Endodermal cell (in vitro differentiated cells): ENCODE data around the gene PNPT1. TPM values are rescaled to one million over a fixed set of nuclear protein-coding genes. Genes with fewer than 3 reads are reported as not detected.

Experiments used
- DNase-seq: peaks from one replicate; pipeline ENCODE4 v3.0.0-alpha.2; 2017
- H3K27ac ChIP-seq: 2 replicates; pipeline ENCODE4 v1.5.1; 2013; ENCODE audit warnings: mild to moderate bottlenecking, low read depth, low read length, moderate library complexity
- H3K27me3 ChIP-seq: 2 replicates; pipeline ENCODE4 v1.6.1; 2013; ENCODE audit warnings: mild to moderate bottlenecking, low read length, moderate library complexity; ENCODE audit not compliant: insufficient read depth, control insufficient read depth, poor library complexity, severe bottlenecking
- H3K36me3 ChIP-seq: 2 replicates; pipeline ENCODE4 v1.7.0; 2013; ENCODE audit warnings: mild to moderate bottlenecking, low read length, moderate library complexity; ENCODE audit not compliant: control insufficient read depth, insufficient read depth
- H3K4me1 ChIP-seq: one replicate; pipeline ENCODE4 v1.7.0; 2013; ENCODE audit warnings: low read length; ENCODE audit not compliant: control insufficient read depth, insufficient read depth
- H3K4me3 ChIP-seq: 2 replicates; pipeline ENCODE4 v1.5.1; 2013; ENCODE audit warnings: mild to moderate bottlenecking, low read length, moderate library complexity
- H3K9ac ChIP-seq: 2 replicates; pipeline ENCODE4 v1.6.1; 2013; ENCODE audit warnings: mild to moderate bottlenecking, low read length, moderate library complexity; ENCODE audit not compliant: poor library complexity, severe bottlenecking; ENCODE audit errors: extremely low read depth
- H3K9me3 ChIP-seq: 2 replicates; pipeline ENCODE4 v1.6.1; 2013; ENCODE audit warnings: mild to moderate bottlenecking, low read length, moderate library complexity; ENCODE audit not compliant: control insufficient read depth
- H3K27ac Mint-ChIP-seq: 2 replicates; pipeline ENCODE4 v1.8.0; 2020; ENCODE audit warnings: mixed read lengths
- H3K27me3 Mint-ChIP-seq: 2 replicates; pipeline ENCODE4 v1.8.0; 2021; ENCODE audit warnings: mild to moderate bottlenecking, mixed read lengths; ENCODE audit not compliant: insufficient read depth
- H3K36me3 Mint-ChIP-seq: 2 replicates; pipeline ENCODE4 v1.8.0; 2020; ENCODE audit warnings: low read depth, mixed read lengths
- H3K4me1 Mint-ChIP-seq: 2 replicates; pipeline ENCODE4 v1.8.0; 2020; ENCODE audit warnings: mixed read lengths
- H3K4me3 Mint-ChIP-seq: 2 replicates; pipeline ENCODE4 v1.8.0; 2020; ENCODE audit warnings: mild to moderate bottlenecking, moderate library complexity, mixed read lengths
- H3K9me3 Mint-ChIP-seq: 2 replicates; pipeline ENCODE4 v1.8.0; 2020; ENCODE audit warnings: mild to moderate bottlenecking, mixed read lengths
- CTCF ChIP-seq: fragments of 200-600 bp; sonication (generic); conservative IDR thresholded peaks from 2 replicates; pipeline ENCODE4 v1.5.0; 2021; ENCODE audit warnings: antibody characterized with exemption, mild to moderate bottlenecking
- WGBS, 2 experiments: methylation state at CpG; one replicate each; pipeline versions ENCODE4 v1.1.5 to v1.1.7; 2013; ENCODE audit warnings: missing lambda C conversion rate in 2 of 2, mixed read lengths in 1 of 2; ENCODE audit not compliant: insufficient coverage in 1 of 2, insufficient read length in 1 of 2; 5-methylcytosine and 5-hydroxymethylcytosine counted together
- total RNA-seq, 2 donors: library from RNA; stranded (reverse); fragmentation: NEBNext Ultra II Directional in 1 of 2; extraction: Animal tissue kit (Norgen Biotek cat#: 25700) in 1 of 2; gene quantifications; 2 replicates in 1 of 2; 3 replicates in 1 of 2; pipeline ENCODE4 v1.2.1, GENCODE V29; 2021

PNPT1 gene
- total RNA-seq, 2 donors from 2014 or later = 42.1 TPM

DNA sequence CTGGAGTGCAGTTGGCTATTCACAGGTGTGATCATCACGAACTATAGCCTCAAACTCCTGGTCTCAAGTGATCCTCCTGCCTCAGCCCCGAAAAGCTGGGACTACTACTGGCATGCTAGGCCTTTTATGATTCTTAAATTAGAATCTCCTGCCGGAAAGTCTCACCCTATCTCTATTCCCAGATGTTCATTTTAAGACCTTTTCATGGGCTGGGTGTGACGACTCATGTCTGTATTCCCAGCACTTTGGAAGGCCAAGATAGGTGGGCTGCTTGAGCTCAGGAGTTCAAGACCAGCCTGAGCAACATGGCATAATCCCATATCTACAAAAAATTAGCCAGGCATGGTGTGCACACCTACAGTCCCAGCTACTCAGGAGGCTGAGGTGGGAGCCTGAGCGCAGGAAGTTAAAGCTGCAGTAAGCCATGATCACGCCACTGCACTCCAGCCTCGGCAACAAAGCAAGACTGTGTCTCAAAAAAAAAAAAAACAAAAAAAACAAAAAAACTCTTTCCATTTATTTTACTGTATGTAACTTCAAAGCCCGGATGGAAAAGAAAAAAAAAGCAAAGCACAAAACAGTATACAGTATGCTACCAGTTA lies 84.3 kb downstream of the PNPT1 start:
- Mint-ChIP-seq H3K4me3 (no peak overlapping the region), H3K4me1 (peaks cover 19% of the 10 kb centered on the region), H3K36me3 (peaks cover 42% of the 10 kb centered on the region), H3K9me3 (peaks cover 5% of the 10 kb centered on the region), H3K27me3 (no peaks in the 10 kb centered on the region), H3K27ac (peak overlapping the region; percentile 42)
- TF ChIP-seq CTCF = no peak
- DNase-seq = no peak
- Histone ChIP-seq H3K9me3 (no peaks in the 10 kb centered on the region), H3K27ac (no peak overlapping the region), H3K4me3 (no peak overlapping the region), H3K4me1 (no peaks in the 10 kb centered on the region), H3K36me3 (peaks cover 37% of the 10 kb centered on the region), H3K9ac (no peak overlapping the region), H3K27me3 (no peaks in the 10 kb centered on the region)
- WGBS, 2 experiments = 81 to 90% methylated on average over 3 to 8 of the region's 8 CpGs

DNA sequence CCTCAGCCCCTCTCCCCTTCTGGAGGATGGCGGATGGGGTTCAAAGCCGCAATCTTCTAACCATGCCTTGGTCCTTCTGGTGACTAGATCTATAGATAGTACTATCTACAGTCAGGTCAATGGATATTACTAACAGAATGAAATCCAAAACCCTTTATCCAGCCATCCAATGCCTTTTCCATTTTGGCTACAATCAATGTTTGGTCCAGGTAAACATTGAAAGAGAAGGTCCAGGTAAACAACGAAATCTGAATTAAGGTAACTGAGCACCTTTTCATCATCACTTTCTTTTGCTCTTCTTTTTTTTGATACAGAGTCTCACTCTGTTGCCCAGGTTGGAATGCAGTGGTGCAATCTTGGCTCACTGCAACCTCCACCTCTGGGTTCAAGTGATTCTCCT lies 85.9 kb downstream of the PNPT1 start:
- DNase-seq = no peak
- TF ChIP-seq CTCF = no peak
- Mint-ChIP-seq H3K27me3 (no peaks in the 10 kb centered on the region), H3K27ac (no peak overlapping the region), H3K4me3 (no peak overlapping the region), H3K4me1 (peaks cover 16% of the 10 kb centered on the region), H3K36me3 (peaks cover 35% of the 10 kb centered on the region), H3K9me3 (peaks cover under 1% of the 10 kb centered on the region)
- Histone ChIP-seq H3K27ac (no peak overlapping the region), H3K9ac (no peak overlapping the region), H3K4me1 (no peaks in the 10 kb centered on the region), H3K4me3 (no peak overlapping the region), H3K27me3 (no peaks in the 10 kb centered on the region), H3K9me3 (no peaks in the 10 kb centered on the region), H3K36me3 (peaks cover 34% of the 10 kb centered on the region)
- 96 to 100% methylated on average over 1 to 3 of the region's 3 CpGs for WGBS, 2 experiments

DNA sequence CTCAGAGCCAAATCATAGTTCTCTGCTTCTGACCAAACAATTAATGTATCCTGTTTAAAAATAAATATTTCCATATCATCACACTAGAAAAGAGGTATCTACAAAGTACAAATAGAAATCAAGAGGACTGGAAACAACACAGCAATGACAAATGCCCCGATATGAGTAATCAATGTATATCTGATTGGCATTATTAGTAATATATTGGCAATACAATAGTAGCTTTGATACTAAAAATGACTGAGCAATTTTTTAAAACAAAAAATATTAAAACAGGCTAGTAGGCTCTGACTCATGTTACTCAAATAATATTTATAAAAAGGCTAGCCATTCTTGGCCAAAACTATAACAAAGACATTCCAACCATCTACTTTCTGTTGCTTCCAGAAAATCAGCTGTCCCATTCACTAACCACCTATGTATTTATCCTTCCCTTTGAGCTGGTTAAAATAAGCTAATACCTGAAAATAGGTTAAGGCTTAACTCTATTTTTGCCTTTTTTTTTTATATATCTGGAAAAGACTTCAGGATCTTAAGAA lies 89.5 kb downstream of the PNPT1 start:
- Mint-ChIP-seq H3K4me3 (no peak overlapping the region), H3K27me3 (no peaks in the 10 kb centered on the region), H3K36me3 (peaks cover 36% of the 10 kb centered on the region), H3K27ac (peak overlapping the region; percentile 48), H3K9me3 (no peaks in the 10 kb centered on the region), H3K4me1 (peaks cover 6% of the 10 kb centered on the region)
- no peak for DNase-seq
- Histone ChIP-seq H3K4me3 (no peak overlapping the region), H3K27me3 (no peaks in the 10 kb centered on the region), H3K9me3 (no peaks in the 10 kb centered on the region), H3K9ac (no peak overlapping the region), H3K27ac (no peak overlapping the region), H3K4me1 (no peaks in the 10 kb centered on the region), H3K36me3 (peaks cover 36% of the 10 kb centered on the region)
- WGBS, 2 experiments = 100% methylated on average over 1 of the region's 1 CpG; no CpG with 5 or more reads in 1 of the 2 experiments
- no peak for TF ChIP-seq CTCF
